Body of pancreas (tissue), 4 donors: ENCODE data around the gene MARVELD2. TPM values are rescaled to one million over a fixed set of nuclear protein-coding genes. Genes with fewer than 3 reads are reported as not detected.

Source experiments
- ATAC-seq: fragments of 150-250 bp; one replicate; pipeline ENCODE4 v1.9.1; 2016
- DNase-seq, 4 donors: peaks; one replicate each; pipeline ENCODE4 v3.0.0-alpha.2; 2019
- H3K27ac ChIP-seq, 4 donors: fragments of 200-600 bp; sonication (generic); 1 replicate in 3 of 4; 2 replicates in 1 of 4; pipeline versions ENCODE4 v1.5.1 to v1.6.1; 2016 to 2019; ENCODE audit warnings: mild to moderate bottlenecking in 1 of 4, mixed read lengths in 1 of 4, moderate library complexity in 1 of 4
- H3K27me3 ChIP-seq, 2 donors: fragments of 200-600 bp; sonication (generic); one replicate each; pipeline ENCODE4 v1.6.0; 2016; ENCODE audit warnings: mild to moderate bottlenecking in 1 of 2
- H3K36me3 ChIP-seq, 2 donors: fragments of 200-600 bp; sonication (generic); replicated peaks in 1 of 2; 2 replicates each; pipeline ENCODE4 v1.5.1; 2016; ENCODE audit warnings: low read depth in 2 of 2; ENCODE audit not compliant: insufficient read depth in 1 of 2
- H3K4me1 ChIP-seq: fragments of 200-600 bp; sonication (generic); one replicate; pipeline ENCODE4 v1.6.0; 2016
- H3K4me3 ChIP-seq, 2 donors: fragments of 200-600 bp; sonication (generic); 1 replicate in 1 of 2; 2 replicates in 1 of 2; pipeline ENCODE4 v1.5.1; 2016 to 2019
- H3K9me3 ChIP-seq, 3 donors: fragments of 200-600 bp; sonication (generic); 1 replicate in 2 of 3; 2 replicates in 1 of 3; pipeline ENCODE4 v1.5.1; 2016
- CTCF ChIP-seq, 7 experiments: fragments of 450-650 bp in 4 of 7; fragments of 200-600 bp in 3 of 7; sonication (generic) in 3 of 7; IDR thresholded peaks; one replicate each; pipeline ENCODE4 v1.5.1; 2016 to 2019; ENCODE audit warnings: antibody characterized with exemption in 7 of 7
- POLR2A ChIP-seq, 3 donors: fragments of 450-650 bp; IDR thresholded peaks; one replicate each; pipeline ENCODE4 v1.6.1; 2016; ENCODE audit warnings: antibody characterized with exemption in 3 of 3, mild to moderate bottlenecking in 2 of 3
- WGBS, 2 donors: methylation state at CpG; one replicate each; pipeline ENCODE4 v1.1.5; 2017; 5-methylcytosine and 5-hydroxymethylcytosine counted together
- intact Hi-C: fragments of 100-400 bp; cut with DNase I; formaldehyde crosslinking; loops from one replicate; pipeline ENCODE4 v1.15.1; 2023
- small RNA-seq: library from RNA; depleted of rRNA; stranded (forward); fragments of <200 nt; gene quantifications from one replicate; pipeline ENCODE3, GENCODE V24; 2016
- total RNA-seq, 2 donors: library from RNA; depleted of rRNA; stranded (reverse); fragments of >200 nt; gene quantifications; one replicate each; pipeline ENCODE4 v1.1.0, GENCODE V29; 2016

MARVELD2 gene
- total RNA-seq, 2 donors from 2014 or later = 15.5 to 19.7 TPM

GRCh38 chr5:69492923-69493395 lies 78.0 kb downstream of the MARVELD2 start:
- Histone ChIP-seq H3K9me3 (no peaks in the 10 kb centered on the region), H3K4me3 (peak overlapping the region; percentile 54 to 84), H3K4me1 (peaks cover 67% of the 10 kb centered on the region), H3K27ac (peak overlapping the region; percentile 99), H3K36me3 (no peaks in the 10 kb centered on the region), H3K27me3 (no peaks in the 10 kb centered on the region)
- WGBS, 2 donors = 1% methylated on average over 31 of the region's 42 CpGs; no CpG with 5 or more reads in 1 of the 2 donors
- DNase-seq = peak in 1 of 4 donors; percentile 46
- peak; percentile 49 for ATAC-seq
- intact Hi-C loops = no loop called here
- TF ChIP-seq CTCF (IDR thresholded peaks at IDR 0.05) = no peak
- TF ChIP-seq POLR2A (IDR thresholded peaks at IDR 0.05) = peak in 2 of 3 donors; percentile 82 to 88

GRCh38 chr5:69493396-69494133 lies 78.6 kb downstream of the MARVELD2 start:
- 0 to 21% methylated on average over 2 to 60 of the region's 62 CpGs for WGBS, 2 donors
- no peaks in the 10 kb centered on the region for H3K27me3 ChIP-seq
- TF ChIP-seq CTCF (IDR thresholded peaks at IDR 0.05) (no peak), POLR2A (IDR thresholded peaks at IDR 0.05) (peak in 1 of 3 donors; percentile 26)
- intact Hi-C loops = no loop called here
- no peaks in the 10 kb centered on the region for H3K36me3 ChIP-seq
- DNase-seq (peak; percentile 59 to 67 (median 60)), ATAC-seq (peak; percentile 36)
- peak overlapping the region; percentile 54 to 84 for H3K4me3 ChIP-seq
- H3K4me1 ChIP-seq = peaks cover 71% of the 10 kb centered on the region
- peak overlapping the region; percentile 99 for H3K27ac ChIP-seq
- H3K9me3 ChIP-seq = no peaks in the 10 kb centered on the region

Small RNA genes lying within 50 kb of the gene (small RNA-seq; reads per million reads assigned to genes)
- not detected for gene RN7SL616P
- gene RPS27P14 = not detected

Other genes with a start within 250 kb of the MARVELD2 start
- gene CCNB1, start 248.0 kb upstream of the MARVELD2 start, total RNA-seq = 1 to 10 TPM; 1.6 to 4.9 TPM
- gene CENPH, start 225.5 kb upstream of the MARVELD2 start, total RNA-seq = 1 to 10 TPM in 1 of 2 donors, under 1 TPM in 1; 0.33 to 2.6 TPM
- gene CDK7, start 180.2 kb upstream of the MARVELD2 start, total RNA-seq = 10 to 100 TPM in 1 of 2 donors, 1 to 10 TPM in 1; 4.0 to 14.5 TPM
- 10 to 100 TPM in 1 of 2 donors, 1 to 10 TPM in 1; 6.7 to 10.2 TPM for gene CCDC125, start 82.3 kb upstream of the MARVELD2 start, total RNA-seq
- gene AK6, start 45.6 kb upstream of the MARVELD2 start, total RNA-seq = 10 to 100 TPM in 1 of 2 donors, 1 to 10 TPM in 1; 8.3 to 17.1 TPM
- gene TAF9, start 45.6 kb upstream of the MARVELD2 start, total RNA-seq = 10 to 100 TPM in 1 of 2 donors, 1 to 10 TPM in 1; 8.6 to 24.9 TPM
- 10 to 100 TPM in 1 of 2 donors, 1 to 10 TPM in 1; 8.3 to 17.5 TPM for gene RAD17, start 45.3 kb upstream of the MARVELD2 start, total RNA-seq
- 10 to 100 TPM; 23.1 to 63.6 TPM for gene OCLN, start 77.7 kb downstream of the MARVELD2 start, total RNA-seq
- gene GTF2H2C, start 145.1 kb downstream of the MARVELD2 start, total RNA-seq = 10 to 100 TPM in 1 of 2 donors, 1 to 10 TPM in 1; 5.3 to 13.0 TPM